ENCODE data around the gene CCL3.

GRCh38 chr17:36123431-36123830 lies 33.5 kb upstream of the CCL3 start:
- TF ChIP-seq CTCF (IDR thresholded peaks at IDR 0.05; ENCODE audit: low read depth, low read length, missing input control) (no peak), JUND (IDR thresholded peaks at IDR 0.05) (no peak), RXRA (IDR thresholded peaks at IDR 0.05) (no peak), MAX (IDR thresholded peaks at IDR 0.05) (no peak), EGR1 (IDR thresholded peaks at IDR 0.05; ENCODE audit: low read depth in 2 of 2) (no peak), FOXA2 (IDR thresholded peaks at IDR 0.05) (no peak), FOXA1 (IDR thresholded peaks at IDR 0.05) (no peak), TAF1 (conservative IDR thresholded peaks at IDR 0.05) (no peak)
- TF ChIP-seq, protein P1, sequence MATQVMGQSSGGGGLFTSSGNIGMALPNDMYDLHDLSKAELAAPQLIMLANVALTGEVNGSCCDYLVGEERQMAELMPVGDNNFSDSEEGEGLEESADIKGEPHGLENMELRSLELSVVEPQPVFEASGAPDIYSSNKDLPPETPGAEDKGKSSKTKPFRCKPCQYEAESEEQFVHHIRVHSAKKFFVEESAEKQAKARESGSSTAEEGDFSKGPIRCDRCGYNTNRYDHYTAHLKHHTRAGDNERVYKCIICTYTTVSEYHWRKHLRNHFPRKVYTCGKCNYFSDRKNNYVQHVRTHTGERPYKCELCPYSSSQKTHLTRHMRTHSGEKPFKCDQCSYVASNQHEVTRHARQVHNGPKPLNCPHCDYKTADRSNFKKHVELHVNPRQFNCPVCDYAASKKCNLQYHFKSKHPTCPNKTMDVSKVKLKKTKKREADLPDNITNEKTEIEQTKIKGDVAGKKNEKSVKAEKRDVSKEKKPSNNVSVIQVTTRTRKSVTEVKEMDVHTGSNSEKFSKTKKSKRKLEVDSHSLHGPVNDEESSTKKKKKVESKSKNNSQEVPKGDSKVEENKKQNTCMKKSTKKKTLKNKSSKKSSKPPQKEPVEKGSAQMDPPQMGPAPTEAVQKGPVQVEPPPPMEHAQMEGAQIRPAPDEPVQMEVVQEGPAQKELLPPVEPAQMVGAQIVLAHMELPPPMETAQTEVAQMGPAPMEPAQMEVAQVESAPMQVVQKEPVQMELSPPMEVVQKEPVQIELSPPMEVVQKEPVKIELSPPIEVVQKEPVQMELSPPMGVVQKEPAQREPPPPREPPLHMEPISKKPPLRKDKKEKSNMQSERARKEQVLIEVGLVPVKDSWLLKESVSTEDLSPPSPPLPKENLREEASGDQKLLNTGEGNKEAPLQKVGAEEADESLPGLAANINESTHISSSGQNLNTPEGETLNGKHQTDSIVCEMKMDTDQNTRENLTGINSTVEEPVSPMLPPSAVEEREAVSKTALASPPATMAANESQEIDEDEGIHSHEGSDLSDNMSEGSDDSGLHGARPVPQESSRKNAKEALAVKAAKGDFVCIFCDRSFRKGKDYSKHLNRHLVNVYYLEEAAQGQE (IDR thresholded peaks at IDR 0.05), result no peak

All from liver (tissue), 3 donors.